ENCODE measurements around the gene TNIK.

DNA sequence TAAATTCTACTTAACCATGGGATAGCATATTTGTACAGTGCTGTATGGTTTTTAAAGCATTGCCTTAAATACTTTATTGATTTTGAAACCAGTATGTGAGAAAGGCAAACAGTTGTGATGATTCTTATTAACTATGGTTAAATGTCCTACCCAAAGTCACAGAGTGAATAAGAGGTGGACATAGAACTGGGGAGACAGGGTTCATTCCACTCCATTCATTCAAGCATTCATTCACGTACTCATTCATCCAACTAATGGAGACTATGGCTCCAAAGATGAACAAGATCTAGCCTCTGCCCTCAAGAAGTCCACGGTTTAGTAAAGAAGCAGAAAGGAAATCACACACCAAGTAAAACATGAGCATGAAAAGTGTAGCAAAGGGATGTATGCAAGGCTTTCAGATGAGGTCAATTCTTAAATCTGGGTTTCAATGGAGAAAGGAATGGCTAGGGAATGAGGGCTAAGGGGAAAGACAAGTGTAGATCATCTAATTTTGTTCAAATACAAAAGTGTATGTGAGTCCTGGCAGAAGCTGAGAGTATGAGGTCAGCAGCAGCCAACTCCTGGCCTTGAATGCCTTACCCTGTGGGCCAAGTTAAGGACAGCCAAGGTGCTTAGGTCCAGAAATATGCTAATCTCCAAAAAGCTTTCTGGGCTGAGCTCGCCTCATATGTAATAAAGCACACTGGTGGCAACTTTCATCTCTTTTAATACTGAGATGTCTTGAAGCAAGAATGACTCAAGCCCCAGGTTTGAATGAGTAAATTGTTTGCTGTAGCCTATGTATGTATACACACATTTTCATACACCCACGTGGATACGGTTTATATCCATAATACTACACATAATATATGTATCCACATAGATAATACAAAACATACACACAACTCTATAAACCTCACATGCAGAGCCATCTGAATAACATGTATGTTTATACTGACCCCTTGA lies 4.3 kb downstream of the TNIK start:
- TF ChIP-seq, protein P1, sequence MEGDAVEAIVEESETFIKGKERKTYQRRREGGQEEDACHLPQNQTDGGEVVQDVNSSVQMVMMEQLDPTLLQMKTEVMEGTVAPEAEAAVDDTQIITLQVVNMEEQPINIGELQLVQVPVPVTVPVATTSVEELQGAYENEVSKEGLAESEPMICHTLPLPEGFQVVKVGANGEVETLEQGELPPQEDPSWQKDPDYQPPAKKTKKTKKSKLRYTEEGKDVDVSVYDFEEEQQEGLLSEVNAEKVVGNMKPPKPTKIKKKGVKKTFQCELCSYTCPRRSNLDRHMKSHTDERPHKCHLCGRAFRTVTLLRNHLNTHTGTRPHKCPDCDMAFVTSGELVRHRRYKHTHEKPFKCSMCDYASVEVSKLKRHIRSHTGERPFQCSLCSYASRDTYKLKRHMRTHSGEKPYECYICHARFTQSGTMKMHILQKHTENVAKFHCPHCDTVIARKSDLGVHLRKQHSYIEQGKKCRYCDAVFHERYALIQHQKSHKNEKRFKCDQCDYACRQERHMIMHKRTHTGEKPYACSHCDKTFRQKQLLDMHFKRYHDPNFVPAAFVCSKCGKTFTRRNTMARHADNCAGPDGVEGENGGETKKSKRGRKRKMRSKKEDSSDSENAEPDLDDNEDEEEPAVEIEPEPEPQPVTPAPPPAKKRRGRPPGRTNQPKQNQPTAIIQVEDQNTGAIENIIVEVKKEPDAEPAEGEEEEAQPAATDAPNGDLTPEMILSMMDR (conservative IDR thresholded peaks at IDR 0.05), result no peak
- TF ChIP-seq ZFX (IDR thresholded peaks at IDR 0.05), result no peak
